Testis (tissue), 2 donors: Measurements from ENCODE around the gene ATP8A1.

Source experiments
- CTCF ChIP-seq, 3 experiments: fragments of 450-650 bp in 2 of 3; fragments of 200-600 bp in 1 of 3; sonication (generic) in 1 of 3; IDR thresholded peaks; one replicate each; pipeline ENCODE4 v1.5.1; 2016 to 2019; ENCODE audit warnings: antibody characterized with exemption in 3 of 3, mild to moderate bottlenecking in 2 of 3, moderate library complexity in 1 of 3
- POLR2A ChIP-seq: fragments of 450-650 bp; IDR thresholded peaks from one replicate; pipeline ENCODE4 v1.6.1; 2017; ENCODE audit warnings: antibody characterized with exemption, mild to moderate bottlenecking, moderate library complexity

DNA sequence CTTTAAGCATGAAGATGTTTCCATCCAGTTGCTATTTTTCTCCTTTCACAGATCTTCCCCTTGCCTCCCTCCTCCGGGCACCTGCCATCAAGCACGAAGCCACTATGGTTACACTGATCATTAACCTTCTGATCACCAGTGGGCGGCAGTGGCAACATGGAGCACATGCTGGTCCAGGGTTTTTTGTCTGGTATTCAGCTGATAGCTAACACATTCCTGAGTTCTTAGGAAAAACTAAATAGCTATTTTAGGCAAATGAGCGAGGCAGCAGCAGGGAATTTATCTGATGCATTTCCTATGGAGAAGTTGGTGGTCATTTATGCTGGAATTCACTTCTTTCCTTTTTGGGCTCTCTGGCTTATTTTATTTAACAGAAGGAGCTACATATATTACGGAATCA lies 236.8 kb downstream of the ATP8A1 start:
- TF ChIP-seq CTCF (IDR thresholded peaks at IDR 0.05) (no peak), POLR2A (no peak)
